H9 (cell line): ENCODE data around the gene ANKRD44. TPM values are rescaled to one million over a fixed set of nuclear protein-coding genes. Genes with fewer than 3 reads are reported as not detected.

ENCODE experiments used
- DNase-seq: peaks from one replicate; pipeline ENCODE4 v3.0.0-alpha.2; 2017
- H2AFZ ChIP-seq: one replicate; pipeline ENCODE4 v1.6.1; 2013; ENCODE audit warnings: mild to moderate bottlenecking, low read length, control low read depth, moderate library complexity
- H2AK5ac ChIP-seq: 2 replicates; pipeline ENCODE4 v1.6.1; 2013; ENCODE audit warnings: low read length, control low read depth, mixed read lengths; ENCODE audit not compliant: insufficient read length
- H2BK120ac ChIP-seq: one replicate; pipeline ENCODE4 v1.6.1; 2013; ENCODE audit warnings: low read depth, mild to moderate bottlenecking, low read length, control low read depth, inconsistent platforms; ENCODE audit not compliant: poor library complexity, severe bottlenecking
- H2BK12ac ChIP-seq: 2 replicates; pipeline ENCODE4 v1.6.1; 2013; ENCODE audit warnings: low read length, control low read depth, mixed read lengths, low read depth; ENCODE audit not compliant: insufficient read length
- H2BK15ac ChIP-seq: 2 replicates; pipeline ENCODE4 v1.6.1; 2013; ENCODE audit warnings: low read depth, low read length, control low read depth
- H2BK20ac ChIP-seq: one replicate; pipeline ENCODE4 v1.6.1; 2013; ENCODE audit warnings: low read depth, mild to moderate bottlenecking, low read length, control low read depth, inconsistent platforms; ENCODE audit not compliant: poor library complexity, severe bottlenecking
- H2BK5ac ChIP-seq: 2 replicates; pipeline ENCODE4 v1.6.1; 2013; ENCODE audit warnings: low read length, control low read depth, mixed read lengths; ENCODE audit not compliant: insufficient read length
- H3K14ac ChIP-seq: 2 replicates; pipeline ENCODE4 v1.6.1; 2013; ENCODE audit warnings: low read length, control low read depth; ENCODE audit not compliant: insufficient read depth
- H3K18ac ChIP-seq: 2 replicates; pipeline ENCODE4 v1.6.1; 2013; ENCODE audit warnings: low read depth, mild to moderate bottlenecking, mixed read lengths, low read length, control low read depth; ENCODE audit not compliant: insufficient read length
- H3K23ac ChIP-seq: 2 replicates; pipeline ENCODE4 v1.6.1; 2013; ENCODE audit warnings: low read length, control low read depth, mixed read lengths, low read depth; ENCODE audit not compliant: insufficient read length
- H3K23me2 ChIP-seq: 2 replicates; pipeline ENCODE4 v1.6.1; 2013; ENCODE audit warnings: low read depth, mild to moderate bottlenecking, mixed read lengths, low read length, control low read depth; ENCODE audit not compliant: insufficient read length, poor library complexity, severe bottlenecking
- H3K27ac ChIP-seq: 2 replicates; pipeline ENCODE4 v1.5.1; 2013; ENCODE audit warnings: low read length, control low read depth, mixed read lengths, low read depth; ENCODE audit not compliant: insufficient read length
- H3K27me3 ChIP-seq: 2 replicates; pipeline ENCODE4 v1.6.1; 2013; ENCODE audit warnings: low read length, control low read depth, inconsistent platforms; ENCODE audit not compliant: insufficient read depth
- H3K4ac ChIP-seq: 2 replicates; pipeline ENCODE4 v1.6.1; 2013; ENCODE audit warnings: low read depth, mild to moderate bottlenecking, control low read depth, inconsistent platforms, low read length, moderate library complexity
- H3K4me1 ChIP-seq: 2 replicates; pipeline ENCODE4 v1.6.1; 2013; ENCODE audit warnings: low read length, control low read depth, inconsistent platforms; ENCODE audit not compliant: insufficient read depth
- H3K4me2 ChIP-seq: 2 replicates; pipeline ENCODE4 v1.6.1; 2013; ENCODE audit warnings: low read length, control low read depth, mixed read lengths; ENCODE audit not compliant: insufficient read length, insufficient read depth
- H3K56ac ChIP-seq: 2 replicates; pipeline ENCODE4 v1.6.1; 2013; ENCODE audit warnings: low read depth, mild to moderate bottlenecking, mixed read lengths, low read length, control low read depth; ENCODE audit not compliant: insufficient read length
- H3K79me1 ChIP-seq: 2 replicates; pipeline ENCODE4 v1.6.1; 2013; ENCODE audit warnings: low read depth, mild to moderate bottlenecking, moderate library complexity, low read length, control low read depth, inconsistent platforms; ENCODE audit not compliant: insufficient read depth, poor library complexity, severe bottlenecking
- H3K79me2 ChIP-seq: 2 replicates; pipeline ENCODE4 v1.6.1; 2013; ENCODE audit warnings: low read length, control low read depth, inconsistent platforms; ENCODE audit not compliant: insufficient read depth
- H3K9ac ChIP-seq: 2 replicates; pipeline ENCODE4 v1.6.1; 2013; ENCODE audit warnings: low read length, control low read depth, mixed read lengths; ENCODE audit not compliant: insufficient read length; ENCODE audit errors: extremely low read depth
- H3K9me3 ChIP-seq: one replicate; pipeline ENCODE4 v1.6.1; 2013; ENCODE audit warnings: low read depth, low read length, inconsistent platforms; ENCODE audit not compliant: control insufficient read depth
- H3T11ph ChIP-seq: one replicate; pipeline ENCODE4 v1.6.1; 2013; ENCODE audit warnings: mild to moderate bottlenecking, low read length, control low read depth, inconsistent platforms
- H4K20me1 ChIP-seq: one replicate; pipeline ENCODE4 v1.6.1; 2013; ENCODE audit not compliant: control insufficient read depth, insufficient read length, insufficient read depth
- H4K5ac ChIP-seq: 2 replicates; pipeline ENCODE4 v1.6.1; 2013; ENCODE audit warnings: low read depth, mild to moderate bottlenecking, mixed read lengths, low read length, control low read depth; ENCODE audit not compliant: insufficient read length
- H4K8ac ChIP-seq: replicated peaks from 2 replicates; pipeline ENCODE4 v1.6.1; 2013; ENCODE audit warnings: low read length, control low read depth, mixed read lengths, low read depth; ENCODE audit not compliant: insufficient read length
- H4K91ac ChIP-seq: 2 replicates; pipeline ENCODE4 v1.6.1; 2013; ENCODE audit warnings: low read depth, mild to moderate bottlenecking, moderate library complexity, mixed read lengths, low read length, control low read depth; ENCODE audit not compliant: insufficient read length
- H3K27ac Mint-ChIP-seq, 3 experiments: 2 replicates in 2 of 3; 3 replicates in 1 of 3; pipeline ENCODE4 v1.8.0; 2020 to 2021; ENCODE audit warnings: mixed read lengths in 3 of 3, mild to moderate bottlenecking in 1 of 3, moderate library complexity in 1 of 3
- H3K27me3 Mint-ChIP-seq: 2 replicates; pipeline ENCODE4 v1.8.0; 2021; ENCODE audit warnings: low read depth, mild to moderate bottlenecking, moderate library complexity, mixed read lengths
- H3K36me3 Mint-ChIP-seq, 3 experiments: 2 replicates in 2 of 3; 3 replicates in 1 of 3; pipeline ENCODE4 v1.8.0; 2020 to 2021; ENCODE audit warnings: low read depth in 3 of 3, mixed read lengths in 3 of 3; ENCODE audit not compliant: insufficient read depth in 1 of 3
- H3K4me1 Mint-ChIP-seq, 2 experiments: 2 replicates each; pipeline ENCODE4 v1.8.0; 2020; ENCODE audit warnings: mixed read lengths in 2 of 2
- H3K4me3 Mint-ChIP-seq, 2 experiments: 2 replicates in 1 of 2; 3 replicates in 1 of 2; pipeline ENCODE4 v1.8.0; 2020 to 2021; ENCODE audit warnings: mild to moderate bottlenecking in 2 of 2, mixed read lengths in 2 of 2, moderate library complexity in 1 of 2
- H3K9me3 Mint-ChIP-seq, 2 experiments: 2 replicates in 1 of 2; 3 replicates in 1 of 2; pipeline ENCODE4 v1.8.0; 2020; ENCODE audit warnings: mild to moderate bottlenecking in 2 of 2, mixed read lengths in 2 of 2, moderate library complexity in 1 of 2
- WGBS: extraction: QIAGEN DNeasy Blood & Tissue Kit; methylation state at CpG from one replicate; pipeline ENCODE4 v1.1.7; 2013; ENCODE audit warnings: missing lambda C conversion rate, low lambda C conversion rate, mixed read lengths; ENCODE audit not compliant: insufficient read length; ENCODE audit errors: extremely low coverage; 5-methylcytosine and 5-hydroxymethylcytosine counted together
- total RNA-seq: library from RNA; stranded (reverse); gene quantifications from 2 replicates; pipeline ENCODE4 v1.2.1, GENCODE V29; 2021
- TF ChIP-seq, protein P1 (sequence below): fragments of 200-600 bp; sonication (generic); conservative IDR thresholded peaks from 3 replicates; pipeline ENCODE4 v1.8.0; 2021; ENCODE audit warnings: antibody characterized with exemption, mild to moderate bottlenecking

The ANKRD44 gene
- total RNA-seq, 1 experiment from 2014 or later: 1.9 TPM

DNA sequence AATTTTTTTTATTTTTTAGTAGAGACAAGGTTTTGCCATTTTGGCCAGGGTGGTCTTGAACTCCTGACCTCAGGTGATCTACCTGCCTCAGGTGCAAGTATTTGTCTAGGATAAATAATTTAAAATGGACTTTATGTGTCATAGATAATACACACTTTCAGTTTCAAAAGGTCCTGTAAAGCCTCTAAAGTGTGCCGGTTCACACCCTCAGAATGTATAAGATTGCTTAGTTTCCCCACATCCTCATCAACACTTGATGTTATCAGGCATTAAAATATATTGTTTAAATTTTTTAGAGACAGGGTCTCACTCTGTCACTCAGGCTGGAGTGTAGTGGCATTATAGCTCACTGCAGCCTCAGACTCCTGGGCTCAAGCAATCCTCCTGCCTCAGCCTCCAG is 170.5 kb downstream of the ANKRD44 start:
- Histone ChIP-seq H3K27me3 (no peaks in the 10 kb centered on the region), H3T11ph (no peak overlapping the region), H2AFZ (no peak overlapping the region), H2BK120ac (no peak overlapping the region), H3K56ac (no peak overlapping the region), H3K14ac (no peak overlapping the region), H2BK5ac (no peak overlapping the region), H2AK5ac (no peak overlapping the region), H4K91ac (no peak overlapping the region), H3K79me2 (no peaks in the 10 kb centered on the region), H3K23me2 (no peaks in the 10 kb centered on the region), H3K18ac (no peak overlapping the region), H2BK12ac (no peak overlapping the region), H3K4ac (no peak overlapping the region), H4K5ac (no peak overlapping the region), H2BK15ac (no peak overlapping the region), H3K9ac (no peak overlapping the region), H3K23ac (no peak overlapping the region), H4K8ac (no peak overlapping the region), H3K79me1 (no peaks in the 10 kb centered on the region), H2BK20ac (no peak overlapping the region), H4K20me1 (no peaks in the 10 kb centered on the region), H3K4me2 (no peak overlapping the region), H3K4me1 (no peaks in the 10 kb centered on the region; the same call in 1 of the 2 replicates), H3K27ac (no peak overlapping the region), H3K9me3 (no peaks in the 10 kb centered on the region)
- Mint-ChIP-seq H3K9me3 (no peaks in the 10 kb centered on the region), H3K27ac (no peak overlapping the region), H3K4me3 (no peak overlapping the region), H3K36me3 (no peaks in the 10 kb centered on the region; a peak in 1 of 7 replicates), H3K27me3 (no peaks in the 10 kb centered on the region), H3K4me1 (peaks cover 15 to 17% of the 10 kb centered on the region in 2 experiments)
- TF ChIP-seq, protein P1, sequence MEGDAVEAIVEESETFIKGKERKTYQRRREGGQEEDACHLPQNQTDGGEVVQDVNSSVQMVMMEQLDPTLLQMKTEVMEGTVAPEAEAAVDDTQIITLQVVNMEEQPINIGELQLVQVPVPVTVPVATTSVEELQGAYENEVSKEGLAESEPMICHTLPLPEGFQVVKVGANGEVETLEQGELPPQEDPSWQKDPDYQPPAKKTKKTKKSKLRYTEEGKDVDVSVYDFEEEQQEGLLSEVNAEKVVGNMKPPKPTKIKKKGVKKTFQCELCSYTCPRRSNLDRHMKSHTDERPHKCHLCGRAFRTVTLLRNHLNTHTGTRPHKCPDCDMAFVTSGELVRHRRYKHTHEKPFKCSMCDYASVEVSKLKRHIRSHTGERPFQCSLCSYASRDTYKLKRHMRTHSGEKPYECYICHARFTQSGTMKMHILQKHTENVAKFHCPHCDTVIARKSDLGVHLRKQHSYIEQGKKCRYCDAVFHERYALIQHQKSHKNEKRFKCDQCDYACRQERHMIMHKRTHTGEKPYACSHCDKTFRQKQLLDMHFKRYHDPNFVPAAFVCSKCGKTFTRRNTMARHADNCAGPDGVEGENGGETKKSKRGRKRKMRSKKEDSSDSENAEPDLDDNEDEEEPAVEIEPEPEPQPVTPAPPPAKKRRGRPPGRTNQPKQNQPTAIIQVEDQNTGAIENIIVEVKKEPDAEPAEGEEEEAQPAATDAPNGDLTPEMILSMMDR: no peak
- no CpG with 5 or more reads among the region's 1 CpG for WGBS
- no peak for DNase-seq
